Uterus (tissue), 2 donors: Measurements from ENCODE around the gene ZNF423.

Source experiments
- CTCF ChIP-seq, 4 experiments: fragments of 200-600 bp in 2 of 4; fragments of 450-650 bp in 2 of 4; sonication (generic) in 2 of 4; IDR thresholded peaks; one replicate each; pipeline ENCODE4 v1.5.1; 2016 to 2019; ENCODE audit warnings: antibody characterized with exemption in 4 of 4, mild to moderate bottlenecking in 2 of 4, moderate library complexity in 1 of 4
- POLR2A ChIP-seq, 2 donors: fragments of 450-650 bp; IDR thresholded peaks; one replicate each; pipeline ENCODE4 v1.6.1; 2016; ENCODE audit warnings: antibody characterized with exemption in 2 of 2, mild to moderate bottlenecking in 1 of 2, moderate library complexity in 1 of 2

GRCh38 chr16:49473773-49474172, 382.1 kb downstream of the ZNF423 start:
- no peak for TF ChIP-seq CTCF (IDR thresholded peaks at IDR 0.05)
- TF ChIP-seq POLR2A (IDR thresholded peaks at IDR 0.05): no peak
